Mucosa of gallbladder (tissue), 1 donor: ENCODE measurements around the gene LYVE1. TPM values are rescaled to one million over a fixed set of nuclear protein-coding genes. Genes with fewer than 3 reads are reported as not detected.

Experiments used
- DNase-seq: peaks from one replicate; pipeline ENCODE4 v3.0.0-alpha.2; 2020; ENCODE audit warnings: low spot score
- total RNA-seq: library from RNA; stranded (reverse); gene quantifications from one replicate; pipeline ENCODE4 v1.2.1, GENCODE V29; 2021
- donor health status: DM: no; HTN: no; CAD: no.

The LYVE1 gene
- total RNA-seq, 1 donor from 2014 or later: 19.7 TPM

DNA sequence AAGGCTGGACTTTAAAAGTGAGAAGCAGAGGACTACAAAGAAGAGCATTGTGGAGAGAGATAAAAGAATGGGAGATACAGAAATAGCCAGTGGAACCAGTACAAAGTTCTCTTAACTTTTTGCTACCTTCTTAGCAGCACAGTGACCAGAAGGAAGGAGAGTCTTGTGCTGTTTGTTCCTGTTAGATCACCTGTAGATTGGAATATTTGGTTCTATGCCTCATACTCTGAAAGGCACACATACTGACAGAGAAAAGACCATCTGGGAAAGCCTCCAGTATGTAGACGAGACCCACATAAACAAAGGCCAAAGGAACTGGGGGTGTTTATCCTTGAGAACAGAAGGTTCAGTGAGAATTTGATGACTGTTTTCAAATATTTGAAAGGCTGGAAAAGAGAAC is 46.2 kb downstream of the LYVE1 start:
- DNase-seq: no peak

DNA sequence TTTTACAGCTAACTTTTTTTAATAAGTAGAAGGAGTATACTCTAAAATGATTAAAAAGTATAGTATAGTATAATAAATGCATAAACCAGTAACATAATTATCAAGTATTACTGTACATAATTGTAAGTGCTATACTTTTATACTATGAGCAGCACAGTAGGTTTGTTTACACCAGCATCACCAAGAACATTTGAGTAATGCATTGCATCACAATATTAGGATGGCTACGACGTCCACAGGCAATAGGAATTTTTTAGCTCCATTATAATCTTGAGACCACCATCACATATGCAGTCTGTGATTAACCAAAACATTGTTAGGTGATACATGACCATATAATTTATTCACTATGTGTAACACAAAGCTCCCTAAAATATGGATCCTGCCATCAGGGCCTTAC is 47.9 kb downstream of the LYVE1 start:
- DNase-seq: no peak

DNA sequence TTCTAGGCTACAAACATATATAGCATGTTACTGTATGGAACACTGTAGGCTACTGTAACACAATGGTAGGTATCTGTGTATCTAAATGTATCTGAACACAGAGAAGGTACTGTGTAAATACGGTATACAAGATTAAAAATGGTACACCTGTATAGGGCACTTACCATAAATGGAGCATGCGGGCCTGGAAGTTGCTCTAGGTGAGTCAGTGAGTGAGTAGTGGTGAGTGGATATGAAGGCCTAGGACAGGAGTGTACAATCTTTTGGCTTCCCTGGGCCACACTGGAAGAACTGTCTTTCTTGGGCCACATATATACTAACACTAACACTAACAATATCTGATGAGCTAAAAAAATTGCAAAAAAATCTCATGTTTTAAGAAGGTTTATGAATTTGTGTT is 48.8 kb downstream of the LYVE1 start:
- no peak for DNase-seq

DNA sequence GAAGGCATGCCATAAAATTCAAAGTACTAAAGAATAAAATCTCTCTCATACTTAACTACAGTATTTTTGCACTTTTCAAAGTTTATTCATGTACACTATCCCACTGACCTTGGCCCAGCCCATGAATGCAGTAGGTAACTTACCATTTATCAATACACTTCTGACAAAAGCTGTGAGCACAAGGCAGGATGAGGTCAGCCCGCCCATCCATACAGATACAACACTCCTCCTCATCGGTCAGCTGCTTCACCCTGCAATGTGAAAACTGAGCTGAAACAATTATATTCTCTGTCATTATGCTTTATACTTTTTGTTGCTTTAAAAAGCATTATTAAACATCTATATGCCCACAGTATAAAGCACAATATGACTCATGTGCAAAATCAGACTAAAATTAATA is 49.6 kb downstream of the LYVE1 start:
- DNase-seq: no peak

DNA sequence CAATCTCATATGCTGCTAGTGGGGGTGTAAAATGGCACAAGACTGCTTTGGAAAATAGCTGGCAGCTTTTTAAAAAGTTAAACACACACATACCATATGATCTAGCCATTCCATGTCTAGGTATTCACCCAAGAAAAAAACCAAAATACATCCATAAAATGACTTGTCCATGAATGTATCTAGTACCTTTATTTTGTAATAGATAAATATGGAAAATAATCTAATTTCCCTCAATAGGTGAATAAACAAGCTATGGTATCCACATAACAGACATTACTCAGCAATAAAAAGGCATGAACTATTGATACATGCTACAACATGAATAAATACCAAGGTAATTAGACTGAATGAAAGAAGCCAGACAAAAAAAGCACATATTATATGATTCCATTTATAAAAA is 50.3 kb downstream of the LYVE1 start:
- no peak for DNase-seq

DNA sequence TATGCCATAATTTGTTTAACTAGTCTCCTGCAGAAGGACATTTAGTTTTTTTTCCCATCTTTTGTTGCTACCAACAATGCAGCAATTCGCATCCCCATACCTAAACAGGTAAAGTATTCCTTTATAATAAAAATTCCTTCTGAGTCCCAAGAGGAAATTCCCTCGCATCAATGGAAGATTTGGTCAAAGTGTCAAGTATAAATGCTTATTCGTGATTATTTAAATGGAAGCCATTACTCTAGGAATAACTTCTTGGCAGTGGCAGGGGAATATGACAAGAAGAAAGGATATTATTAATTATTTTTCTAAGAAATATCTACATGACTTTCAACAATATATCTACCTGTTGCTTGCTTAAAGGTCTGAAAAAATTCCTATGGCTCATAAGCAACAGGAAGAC is 53.0 kb downstream of the LYVE1 start:
- DNase-seq: no peak

DNA sequence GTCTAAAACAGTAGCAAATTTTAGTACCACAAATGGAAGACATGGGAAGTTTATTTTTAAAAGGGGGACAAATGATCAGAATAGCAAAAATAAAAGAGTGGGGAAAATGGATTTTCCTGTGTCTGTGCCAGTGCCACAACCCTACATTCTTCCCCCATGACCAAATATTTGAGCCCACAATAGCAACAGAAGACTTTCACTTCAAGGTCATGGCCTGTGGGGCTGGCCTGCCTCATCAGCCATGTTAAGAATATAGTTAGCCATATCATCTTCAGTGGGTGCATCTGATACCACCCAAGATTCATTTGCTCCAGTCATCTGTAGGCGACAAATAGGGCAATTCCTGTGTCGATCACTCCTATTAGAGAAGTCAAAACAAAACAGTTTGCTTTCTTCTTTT is 53.8 kb downstream of the LYVE1 start:
- DNase-seq: no peak

DNA sequence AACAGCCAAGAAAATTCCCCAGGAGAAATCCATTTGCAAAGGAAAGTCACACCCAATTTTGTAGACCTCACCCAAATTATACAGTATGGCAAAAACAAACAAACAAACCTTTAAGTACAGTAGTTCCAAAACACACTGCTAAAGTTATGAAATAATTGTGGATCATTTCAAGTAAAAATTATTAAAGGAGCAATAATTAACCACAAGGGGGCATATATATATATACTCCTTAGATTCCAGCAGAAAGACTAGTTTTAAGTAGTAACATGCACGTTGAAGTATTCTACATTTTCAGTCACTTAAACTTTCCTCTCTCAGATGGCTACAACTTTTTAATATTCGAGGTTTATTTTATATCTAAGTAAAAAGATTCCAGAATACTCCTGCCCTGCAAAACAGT is 54.3 kb downstream of the LYVE1 start:
- DNase-seq: no peak

DNA sequence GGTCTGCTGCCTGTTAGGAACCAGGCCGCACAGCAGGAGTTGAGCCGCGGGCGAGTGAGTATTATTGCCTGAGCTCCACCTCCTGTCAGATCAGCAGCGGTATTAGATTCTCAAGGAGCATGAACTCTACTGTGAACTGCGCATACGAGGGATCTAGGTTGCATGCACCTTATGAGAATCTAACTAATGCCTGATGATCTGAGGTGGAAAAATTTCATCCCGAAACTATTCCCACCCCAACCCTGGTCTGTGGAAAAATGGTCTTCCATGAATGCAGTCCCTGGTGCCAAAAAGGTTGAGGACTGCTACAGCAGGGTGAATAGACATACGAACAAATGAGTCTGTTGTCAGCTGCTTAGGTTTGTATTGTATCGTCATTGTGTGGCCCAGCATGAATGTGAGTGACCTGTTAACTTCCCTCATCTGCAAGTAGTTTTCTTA is 57.3 kb downstream of the LYVE1 start:
- DNase-seq: no peak

Other genes with a start within 250 kb of the LYVE1 start
- gene AMPD3, start 113.4 kb downstream of the LYVE1 start, total RNA-seq: 17.6 TPM
- 45.1 TPM for gene RNF141, start 27.5 kb downstream of the LYVE1 start, total RNA-seq
- 112 TPM for gene IRAG1, start 125.1 kb upstream of the LYVE1 start, total RNA-seq
- gene CTR9, start 182.6 kb upstream of the LYVE1 start, total RNA-seq: 32.2 TPM
- gene EIF4G2, start 240.3 kb upstream of the LYVE1 start, total RNA-seq: 1,058 TPM